K562 (cell line): ENCODE results near the gene APIP. TPM values are rescaled to one million over a fixed set of nuclear protein-coding genes. Genes with fewer than 3 reads are reported as not detected.
A peak's percentile ranks its signal among the peaks of the same experiment; 100 is the strongest.

ENCODE experiments used
- ATAC-seq: fragments of 200-7000 bp; cut with Tn5 transposase; 3 replicates; pipeline ENCODE4 v1.9.1; 2020; ENCODE audit warnings: moderate library complexity
- BruUV-seq: library from RNA; stranded (reverse); fragments of 400-500 nt; replicated peaks from 2 replicates; lab custom pipeline; 2021; lab: Mats Ljungman, UMichigan
- CTCF ChIA-PET: fragments of 300-600 bp; formaldehyde crosslinking; extraction: SDS; loops from one replicate; lab custom pipeline; 2021; ENCODE audit warnings: low intra/inter-chr PET ratio; lab: Yijun Ruan, JAX
- POLR2A ChIA-PET: fragments of 300-600, 350-650 bp; sonication (Branson Sonifier 250); formaldehyde crosslinking; extraction: SDS; loops from one replicate; lab custom pipeline; 2021; ENCODE audit warnings: antibody characterized with exemption, inconsistent platforms; lab: Yijun Ruan, JAX
- DNase-seq, 4 experiments: peaks; one replicate each; pipeline versions ENCODE4 v3.0.0 to v3.0.0-alpha.2; 2011 to 2018; ENCODE audit warnings: low spot score in 3 of 4, mixed read lengths in 3 of 4; ENCODE audit errors: extremely low read depth in 1 of 4
- FAIRE-seq: peaks from 2 replicates; lab custom pipeline; 2011; peaks lifted over from hg19 to GRCh38; lab: Jason Lieb, UNC
- H2AFZ ChIP-seq: 2 replicates; pipeline ENCODE4 v1.6.0; 2011; ENCODE audit warnings: low read depth, low read length, control low read depth, inconsistent platforms
- H3K27ac ChIP-seq: fragments of 200-600 bp; 3 replicates; pipeline ENCODE4 v1.8.0; 2011; ENCODE audit warnings: low read depth, mild to moderate bottlenecking, control low read depth, inconsistent platforms, low read length, moderate library complexity, mixed read lengths; ENCODE audit errors: extremely low read depth
- H3K27me3 ChIP-seq, 2 experiments: fragments of 300-600 bp in 1 of 2; 2 replicates in 1 of 2; 3 replicates in 1 of 2; pipeline versions ENCODE4 v1.6.0 to v1.8.0; 2011; ENCODE audit warnings: inconsistent platforms in 2 of 2, low read length in 2 of 2, mild to moderate bottlenecking in 1 of 2, mixed read lengths in 1 of 2, moderate library complexity in 1 of 2; ENCODE audit not compliant: control insufficient read depth in 2 of 2, insufficient read depth in 2 of 2
- H3K36me3 ChIP-seq: fragments of 300-600 bp; 3 replicates; pipeline ENCODE4 v1.8.0; 2011; ENCODE audit warnings: mild to moderate bottlenecking, low read length, inconsistent platforms; ENCODE audit not compliant: control insufficient read depth, insufficient read depth
- H3K4me1 ChIP-seq, 2 experiments: fragments of 200-600 bp in 1 of 2; replicated peaks in 1 of 2; 2 replicates in 1 of 2; 3 replicates in 1 of 2; pipeline versions ENCODE4 v1.5.1 to v1.8.0; 2011; ENCODE audit warnings: inconsistent platforms in 2 of 2, low read length in 2 of 2, mild to moderate bottlenecking in 1 of 2, mixed read lengths in 1 of 2, moderate library complexity in 1 of 2; ENCODE audit not compliant: control insufficient read depth in 2 of 2, insufficient read depth in 2 of 2
- H3K4me2 ChIP-seq: 2 replicates; pipeline ENCODE4 v1.6.1; 2011; ENCODE audit warnings: low read length, control low read depth, inconsistent platforms, mixed read lengths; ENCODE audit not compliant: insufficient read depth
- H3K4me3 ChIP-seq: fragments of 200-600 bp; sonication (generic), shearing (Covaris generic); 2 replicates; pipeline ENCODE4 v1.5.1; 2016; ENCODE audit warnings: control low read depth, inconsistent platforms
- H3K79me2 ChIP-seq: fragments of 200-600 bp; 3 replicates; pipeline ENCODE4 v1.8.0; 2011; ENCODE audit warnings: low read length, inconsistent platforms; ENCODE audit not compliant: control insufficient read depth, insufficient read depth
- H3K9ac ChIP-seq, 2 experiments: 2 replicates each; pipeline versions ENCODE4 v1.6.0 to v1.6.1; 2011; ENCODE audit warnings: low read depth in 2 of 2, low read length in 2 of 2, control low read depth in 1 of 2, inconsistent platforms in 1 of 2, mild to moderate bottlenecking in 1 of 2, mixed read lengths in 1 of 2; ENCODE audit not compliant: insufficient read depth in 1 of 2
- H3K9me1 ChIP-seq: one replicate; pipeline ENCODE4 v1.6.0; 2011; ENCODE audit warnings: inconsistent platforms, mild to moderate bottlenecking, low read length, moderate library complexity; ENCODE audit not compliant: control insufficient read depth, insufficient read depth
- H3K9me3 ChIP-seq: replicated peaks from 2 replicates; pipeline ENCODE4 v1.5.1; 2011; ENCODE audit warnings: low read depth, low read length, inconsistent platforms; ENCODE audit not compliant: control insufficient read depth, insufficient read depth
- H4K20me1 ChIP-seq: replicated peaks from 2 replicates; pipeline ENCODE4 v1.6.1; 2011; ENCODE audit warnings: low read length, inconsistent platforms, mixed read lengths; ENCODE audit not compliant: control insufficient read depth, insufficient read depth
- EP400 ChIP-seq: fragments of 450-650 bp; IDR thresholded peaks from 2 replicates; pipeline ENCODE4 v1.6.1; 2017; ENCODE audit warnings: antibody characterized with exemption, mild to moderate bottlenecking, moderate library complexity
- ETS2 ChIP-seq: IDR thresholded peaks from 2 replicates; pipeline ENCODE4 v1.6.1; 2016; ENCODE audit warnings: borderline replicate concordance, missing genetic modification characterization, mild to moderate bottlenecking, moderate library complexity, missing compliant biosample characterization; ENCODE audit not compliant: poor library complexity, severe bottlenecking
- IFI16 ChIP-seq: fragments of 250-450 bp; sonication (Bioruptor Pico); IDR thresholded peaks from 2 replicates; pipeline ENCODE4 v2.1.2; 2022; ENCODE audit warnings: mild to moderate bottlenecking, inconsistent platforms
- NCOR1 ChIP-seq: fragments of 450-650 bp; IDR thresholded peaks from 2 replicates; pipeline ENCODE4 v1.6.1; 2016; ENCODE audit warnings: mild to moderate bottlenecking, moderate library complexity
- NFATC3 ChIP-seq: fragments of 450-650 bp; IDR thresholded peaks from 2 replicates; pipeline ENCODE4 v1.6.1; 2017; ENCODE audit warnings: mild to moderate bottlenecking
- POLR2AphosphoS5 ChIP-seq: IDR thresholded peaks from 2 replicates; pipeline ENCODE4 v1.6.1; 2011; ENCODE audit warnings: mild to moderate bottlenecking, low read depth, low read length, moderate library complexity; ENCODE audit not compliant: control insufficient read depth, insufficient read depth
- SMC3 ChIP-seq: conservative IDR thresholded peaks from 2 replicates; pipeline ENCODE4 v1.6.1; 2011; ENCODE audit warnings: low read depth, low read length, improper control_type of control experiment; ENCODE audit not compliant: insufficient read depth
- ZNF347 ChIP-seq: fragments of 450-650 bp; formaldehyde crosslinking; IDR thresholded peaks from 2 replicates; pipeline ENCODE4 v1.4.0; 2020; ENCODE audit warnings: low read depth, mild to moderate bottlenecking, moderate library complexity
- ZNF76 ChIP-seq: fragments of 250-450 bp; sonication (Bioruptor Pico); IDR thresholded peaks from 2 replicates; pipeline ENCODE4 v1.4.0; 2020; ENCODE audit warnings: mild to moderate bottlenecking, moderate library complexity, borderline replicate concordance
- WGBS: fragments of 100-300 bp; shearing (Covaris generic); methylation state at CpG from one replicate; pipeline ENCODE4 v1.1.6; 2016; ENCODE audit warnings: low coverage, mixed read lengths; ENCODE audit not compliant: insufficient coverage; ENCODE audit errors: missing lambda C conversion rate; 5-methylcytosine and 5-hydroxymethylcytosine counted together
- in situ Hi-C: fragments of 300-500 bp; cut with MboI; formaldehyde crosslinking; loops from 4 replicates; pipeline ENCODE4 v1.15.0; 2018; ENCODE audit warnings: inconsistent platforms, mixed read lengths
- intact Hi-C: fragments of 100-400 bp; cut with micrococcal nuclease; formaldehyde crosslinking; loops from 2 replicates; pipeline ENCODE4 v1.14.2; 2022
- polyA plus RNA-seq, 8 experiments: library from polyadenylated mRNA; depleted of rRNA in 4 of 8; stranded (reverse) in 5 of 8; unstranded in 3 of 8; fragments of >200 nt; fragmentation: Nextera tagmentation in 2 of 8; fragmentation: Illumina TruSeq in 1 of 8; extraction: Ambion mirVana in 2 of 8; extraction: Trizol in 1 of 8; gene quantifications; 2 replicates each; pipeline versions ENCODE4 v1.2.1 to v1.2.3, GENCODE V29; 2011 to 2014; ENCODE audit warnings: inconsistent platforms in 1 of 8, missing spikeins in 1 of 8
- total RNA-seq, 7 experiments: library from RNA; depleted of rRNA in 6 of 7; stranded (reverse); fragments of >200 nt in 6 of 7; fragmentation: Illumina TruSeq in 2 of 7; extraction: Trizol in 2 of 7; gene quantifications; 2 replicates each; pipeline versions ENCODE4 v1.2.1 to v1.2.3, GENCODE V29; 2011 to 2021; ENCODE audit warnings: low replicate concordance in 1 of 7
- TF ChIP-seq, protein P1 (sequence below), 2 experiments: fragments of 450-650 bp; formaldehyde crosslinking in 1 of 2; IDR thresholded peaks; 2 replicates each; pipeline versions ENCODE4 v1.4.0 to v1.6.1; 2014 to 2020; ENCODE audit warnings: mild to moderate bottlenecking in 2 of 2, borderline replicate concordance in 1 of 2, low read depth in 1 of 2
- TF ChIP-seq, protein P2 (sequence below): fragments of 250-450 bp; sonication (Bioruptor Pico); IDR thresholded peaks from 2 replicates; pipeline ENCODE4 v1.5.0; 2020; ENCODE audit warnings: mild to moderate bottlenecking, borderline replicate concordance

APIP gene
- total and polyA plus RNA-seq, 9 of the 15 experiments (the other 6 are each of a cell fraction or from before 2014, with no cell fraction given): 63.7 to 110 (median 82.8) TPM

DNA sequence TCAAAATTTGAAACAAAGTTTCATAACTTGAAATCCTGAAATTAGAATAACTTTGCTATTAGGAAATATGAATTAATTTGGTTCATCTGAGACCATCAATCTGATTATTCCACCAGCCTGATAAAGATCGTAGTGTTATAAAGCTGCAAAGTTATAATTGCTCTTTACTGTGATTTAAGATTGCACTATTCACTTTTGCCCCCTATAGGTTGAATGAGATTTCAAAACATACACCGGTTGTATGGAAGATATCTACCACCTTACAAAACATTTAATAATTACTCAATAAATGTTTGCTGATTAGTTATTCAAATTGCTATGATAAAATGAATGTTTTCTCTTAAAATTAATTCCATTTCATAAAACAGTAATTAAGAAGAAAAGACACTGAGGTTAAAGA lies 26.1 kb downstream of the APIP start (continued):
- TF ChIP-seq, protein P1, sequence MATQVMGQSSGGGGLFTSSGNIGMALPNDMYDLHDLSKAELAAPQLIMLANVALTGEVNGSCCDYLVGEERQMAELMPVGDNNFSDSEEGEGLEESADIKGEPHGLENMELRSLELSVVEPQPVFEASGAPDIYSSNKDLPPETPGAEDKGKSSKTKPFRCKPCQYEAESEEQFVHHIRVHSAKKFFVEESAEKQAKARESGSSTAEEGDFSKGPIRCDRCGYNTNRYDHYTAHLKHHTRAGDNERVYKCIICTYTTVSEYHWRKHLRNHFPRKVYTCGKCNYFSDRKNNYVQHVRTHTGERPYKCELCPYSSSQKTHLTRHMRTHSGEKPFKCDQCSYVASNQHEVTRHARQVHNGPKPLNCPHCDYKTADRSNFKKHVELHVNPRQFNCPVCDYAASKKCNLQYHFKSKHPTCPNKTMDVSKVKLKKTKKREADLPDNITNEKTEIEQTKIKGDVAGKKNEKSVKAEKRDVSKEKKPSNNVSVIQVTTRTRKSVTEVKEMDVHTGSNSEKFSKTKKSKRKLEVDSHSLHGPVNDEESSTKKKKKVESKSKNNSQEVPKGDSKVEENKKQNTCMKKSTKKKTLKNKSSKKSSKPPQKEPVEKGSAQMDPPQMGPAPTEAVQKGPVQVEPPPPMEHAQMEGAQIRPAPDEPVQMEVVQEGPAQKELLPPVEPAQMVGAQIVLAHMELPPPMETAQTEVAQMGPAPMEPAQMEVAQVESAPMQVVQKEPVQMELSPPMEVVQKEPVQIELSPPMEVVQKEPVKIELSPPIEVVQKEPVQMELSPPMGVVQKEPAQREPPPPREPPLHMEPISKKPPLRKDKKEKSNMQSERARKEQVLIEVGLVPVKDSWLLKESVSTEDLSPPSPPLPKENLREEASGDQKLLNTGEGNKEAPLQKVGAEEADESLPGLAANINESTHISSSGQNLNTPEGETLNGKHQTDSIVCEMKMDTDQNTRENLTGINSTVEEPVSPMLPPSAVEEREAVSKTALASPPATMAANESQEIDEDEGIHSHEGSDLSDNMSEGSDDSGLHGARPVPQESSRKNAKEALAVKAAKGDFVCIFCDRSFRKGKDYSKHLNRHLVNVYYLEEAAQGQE (IDR thresholded peaks at IDR 0.05; ENCODE audit: borderline replicate concordance): peak; percentile 53; the same call in 1 of the 2 replicates
- TF ChIP-seq, protein P1 (CRISPR knock-in tag; IDR thresholded peaks at IDR 0.05; ENCODE audit: low read depth): no peak
- TF ChIP-seq, all 486 proteins: peak for 7

- Histone ChIP-seq H3K27ac (no peak overlapping the region), H3K27me3 (no peaks in the 10 kb centered on the region), H3K9ac (no peak overlapping the region), H3K9me1 (no peaks in the 10 kb centered on the region), H4K20me1 (no peaks in the 10 kb centered on the region; the same call in 1 of the 2 replicates), H2AFZ (no peak overlapping the region), H3K36me3 (peaks cover 52% of the 10 kb centered on the region), H3K79me2 (no peaks in the 10 kb centered on the region), H3K4me1 (no peaks in the 10 kb centered on the region), H3K9me3 (no peaks in the 10 kb centered on the region), H3K4me2 (no peak overlapping the region), H3K4me3 (no peak overlapping the region)
- BruUV-seq: no TSS peak
- in situ Hi-C loops (no loop called here), intact Hi-C loops (no loop called here)
- 85% methylated on average over 1 of the region's 1 CpG for WGBS
- ChIA-PET POLR2A (no interaction called here), CTCF (interaction anchor here (0.6 to 0.9 kb wide), 2 partner anchors 87 to 301 kb away, joined by 3 read pairs; no protein-coding TSS in a partner anchor)
- FAIRE-seq: no peak
- ATAC-seq: no peak
- no peak for DNase-seq
- TF ChIP-seq NCOR1 (no peak), SMC3 (no peak), ZNF347 (CRISPR knock-in tag) (no peak), ETS2 (no peak), IFI16 (CRISPR knock-in tag) (no peak), ZNF76 (no peak), NFATC3 (no peak), EP400 (no peak), POLR2AphosphoS5 (no peak)
- TF ChIP-seq, protein P2, sequence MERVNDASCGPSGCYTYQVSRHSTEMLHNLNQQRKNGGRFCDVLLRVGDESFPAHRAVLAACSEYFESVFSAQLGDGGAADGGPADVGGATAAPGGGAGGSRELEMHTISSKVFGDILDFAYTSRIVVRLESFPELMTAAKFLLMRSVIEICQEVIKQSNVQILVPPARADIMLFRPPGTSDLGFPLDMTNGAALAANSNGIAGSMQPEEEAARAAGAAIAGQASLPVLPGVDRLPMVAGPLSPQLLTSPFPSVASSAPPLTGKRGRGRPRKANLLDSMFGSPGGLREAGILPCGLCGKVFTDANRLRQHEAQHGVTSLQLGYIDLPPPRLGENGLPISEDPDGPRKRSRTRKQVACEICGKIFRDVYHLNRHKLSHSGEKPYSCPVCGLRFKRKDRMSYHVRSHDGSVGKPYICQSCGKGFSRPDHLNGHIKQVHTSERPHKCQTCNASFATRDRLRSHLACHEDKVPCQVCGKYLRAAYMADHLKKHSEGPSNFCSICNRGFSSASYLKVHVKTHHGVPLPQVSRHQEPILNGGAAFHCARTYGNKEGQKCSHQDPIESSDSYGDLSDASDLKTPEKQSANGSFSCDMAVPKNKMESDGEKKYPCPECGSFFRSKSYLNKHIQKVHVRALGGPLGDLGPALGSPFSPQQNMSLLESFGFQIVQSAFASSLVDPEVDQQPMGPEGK (CRISPR knock-in tag): no peak
Measured at GRCh38 chr11:34887260-34887659, 28.9 kb downstream of the APIP start.
